Neural cell (in vitro differentiated cells): ENCODE results near the gene SLC37A1. TPM values are rescaled to one million over a fixed set of nuclear protein-coding genes. Genes with fewer than 3 reads are reported as not detected.

ENCODE experiments used
- H2AFZ ChIP-seq: fragments of 200-600, 300-800 bp; sonication (generic), shearing (Covaris generic); 2 replicates; pipeline ENCODE4 v1.6.0; 2014; ENCODE audit warnings: low read depth, mild to moderate bottlenecking, antibody characterized with exemption, low read length, moderate library complexity
- H3F3A ChIP-seq: fragments of 200-600 bp; shearing (Covaris generic); 2 replicates; pipeline ENCODE4 v1.6.1; 2016; ENCODE audit warnings: mild to moderate bottlenecking, moderate library complexity, mixed read lengths, antibody characterized with exemption, low read length; ENCODE audit not compliant: insufficient read depth, poor library complexity, severe bottlenecking
- H3K27ac ChIP-seq: fragments of 200-600, 300-800 bp; sonication (generic), shearing (Covaris generic); 2 replicates; pipeline ENCODE4 v1.5.1; 2014; ENCODE audit warnings: mild to moderate bottlenecking, low read length, moderate library complexity
- H3K27me3 ChIP-seq: fragments of 300-800, 200-600 bp; sonication (generic), shearing (Covaris generic); 2 replicates; pipeline ENCODE4 v1.6.0; 2014; ENCODE audit warnings: mild to moderate bottlenecking, low read depth, low read length, moderate library complexity; ENCODE audit not compliant: insufficient read depth
- H3K36me3 ChIP-seq: fragments of 300-800, 200-600 bp; sonication (generic), shearing (Covaris generic); 2 replicates; pipeline ENCODE4 v1.5.1; 2014; ENCODE audit warnings: mild to moderate bottlenecking, antibody characterized with exemption, low read length, moderate library complexity; ENCODE audit not compliant: insufficient read depth
- H3K4me2 ChIP-seq: fragments of 300-800, 200-600 bp; sonication (generic), shearing (Covaris generic); 2 replicates; pipeline ENCODE4 v1.6.0; 2014; ENCODE audit warnings: mild to moderate bottlenecking, low read length
- H3K4me3 ChIP-seq: fragments of 300-800, 200-600 bp; sonication (generic), shearing (Covaris generic); 2 replicates; pipeline ENCODE4 v1.5.1; 2014; ENCODE audit warnings: mild to moderate bottlenecking, low read length, moderate library complexity
- H3K79me2 ChIP-seq: fragments of 200-600 bp; shearing (Covaris generic); replicated peaks from 2 replicates; pipeline ENCODE4 v1.6.0; 2014; ENCODE audit warnings: mild to moderate bottlenecking, low read length, moderate library complexity; ENCODE audit not compliant: insufficient read depth
- H3K9ac ChIP-seq: fragments of 300-800, 200-600 bp; sonication (generic), shearing (Covaris generic); 2 replicates; pipeline ENCODE4 v1.6.1; 2016; ENCODE audit warnings: mild to moderate bottlenecking, low read length, mixed read lengths
- H3K9me2 ChIP-seq: fragments of 200-600 bp; shearing (Covaris generic); 2 replicates; pipeline ENCODE4 v1.6.1; 2016; ENCODE audit warnings: mild to moderate bottlenecking, low read length, mixed read lengths; ENCODE audit not compliant: insufficient read depth
- H3K9me3 ChIP-seq: fragments of 200-600, 300-800 bp; sonication (generic), shearing (Covaris generic); 2 replicates; pipeline ENCODE4 v1.6.1; 2016; ENCODE audit warnings: mild to moderate bottlenecking, mixed run types, low read length, moderate library complexity, mixed read lengths
- H4K20me1 ChIP-seq: fragments of 200-600 bp; shearing (Covaris generic); 2 replicates; pipeline ENCODE4 v1.6.1; 2016; ENCODE audit warnings: mild to moderate bottlenecking, mixed run types; ENCODE audit not compliant: insufficient read depth
- CTCF ChIP-seq: fragments of 450-650 bp; IDR thresholded peaks from 2 replicates; pipeline ENCODE4 v1.5.1; 2014; ENCODE audit warnings: antibody characterized with exemption, mild to moderate bottlenecking, moderate library complexity; ENCODE audit not compliant: poor library complexity, severe bottlenecking
- EP300 ChIP-seq: fragments of 450-650 bp; conservative IDR thresholded peaks from 2 replicates; pipeline ENCODE4 v1.6.1; 2014; ENCODE audit warnings: antibody characterized with exemption, mild to moderate bottlenecking, moderate library complexity; ENCODE audit not compliant: poor library complexity, severe bottlenecking
- EZH2 ChIP-seq: fragments of 200-600, 300-800 bp; shearing (Covaris generic), sonication (generic); IDR thresholded peaks from 2 replicates; pipeline ENCODE4 v1.6.1; 2014; ENCODE audit warnings: antibody characterized with exemption, low read length, borderline replicate concordance, mild to moderate bottlenecking; ENCODE audit not compliant: insufficient read depth, poor library complexity, severe bottlenecking
- MXI1 ChIP-seq: fragments of 450-650 bp; conservative IDR thresholded peaks from 2 replicates; pipeline ENCODE4 v1.6.1; 2014; ENCODE audit warnings: antibody characterized with exemption, mild to moderate bottlenecking; ENCODE audit not compliant: poor library complexity, severe bottlenecking
- POLR2AphosphoS5 ChIP-seq: IDR thresholded peaks from 2 replicates; pipeline ENCODE4 v1.6.1; 2012
- RAD21 ChIP-seq: fragments of 450-650 bp; conservative IDR thresholded peaks from 2 replicates; pipeline ENCODE4 v1.6.1; 2014; ENCODE audit warnings: antibody characterized with exemption, mild to moderate bottlenecking, moderate library complexity
- REST ChIP-seq: IDR thresholded peaks from 2 replicates; pipeline ENCODE4 v1.6.1; 2012; ENCODE audit warnings: borderline replicate concordance
- SMC3 ChIP-seq: fragments of 450-650 bp; conservative IDR thresholded peaks from 2 replicates; pipeline ENCODE4 v1.6.1; 2014; ENCODE audit warnings: antibody characterized with exemption, mild to moderate bottlenecking, moderate library complexity; ENCODE audit not compliant: poor library complexity
- TAF1 ChIP-seq: IDR thresholded peaks from 2 replicates; pipeline ENCODE4 v1.6.1; 2012; ENCODE audit warnings: low read depth
- polyA plus RNA-seq: library from polyadenylated mRNA; depleted of rRNA; stranded (reverse); fragments of >200 nt; gene quantifications from 2 replicates; pipeline ENCODE4 v1.2.3, GENCODE V29; 2014

SLC37A1 gene
- polyA plus RNA-seq, 1 donor from 2014 or later, result 60.7 TPM

GRCh38 chr21:42568866-42569731 is 55.4 kb downstream of the SLC37A1 start:
- no peak overlapping the region for H3K27ac ChIP-seq
- no peaks in the 10 kb centered on the region for H3K79me2 ChIP-seq
- H3K36me3 ChIP-seq, result peaks cover 23% of the 10 kb centered on the region
- H3K27me3 ChIP-seq, result no peaks in the 10 kb centered on the region
- no peak overlapping the region for H3K4me3 ChIP-seq
- H3K4me2 ChIP-seq, result no peak overlapping the region
- no peaks in the 10 kb centered on the region for H3K9me2 ChIP-seq
- no peaks in the 10 kb centered on the region for H3K9me3 ChIP-seq
- no peak overlapping the region for H3K9ac ChIP-seq
- no peak overlapping the region for H2AFZ ChIP-seq
- TF ChIP-seq RAD21, result no peak
- no peak for TF ChIP-seq SMC3
- no peak for TF ChIP-seq POLR2AphosphoS5
- no peak for TF ChIP-seq EZH2
- TF ChIP-seq EP300, result no peak
- no peak for TF ChIP-seq MXI1
- no peak for TF ChIP-seq CTCF
- TF ChIP-seq REST, result no peak
- no peak for TF ChIP-seq TAF1
- no peaks in the 10 kb centered on the region for H3F3A ChIP-seq
- H4K20me1 ChIP-seq, result no peaks in the 10 kb centered on the region

GRCh38 chr21:42569732-42570301 is 56.2 kb downstream of the SLC37A1 start:
- peaks cover 23% of the 10 kb centered on the region for H3K36me3 ChIP-seq

More at GRCh38 chr21:42569732-42570301, 56.2 kb downstream of the SLC37A1 start:
- no peaks in the 10 kb centered on the region for H3F3A ChIP-seq
- no peaks in the 10 kb centered on the region for H3K9me3 ChIP-seq
- H3K4me3 ChIP-seq, result no peak overlapping the region
- no peak overlapping the region for H3K27ac ChIP-seq
- TF ChIP-seq MXI1 (no peak), EZH2 (no peak), TAF1 (no peak), EP300 (no peak), RAD21 (no peak), POLR2AphosphoS5 (no peak), REST (no peak), CTCF (no peak), SMC3 (no peak)
- H3K79me2 ChIP-seq, result no peaks in the 10 kb centered on the region
- no peak overlapping the region for H3K9ac ChIP-seq
- H2AFZ ChIP-seq, result no peak overlapping the region
- H3K4me2 ChIP-seq, result no peak overlapping the region
- no peaks in the 10 kb centered on the region for H3K9me2 ChIP-seq
- no peaks in the 10 kb centered on the region for H3K27me3 ChIP-seq
- H4K20me1 ChIP-seq, result no peaks in the 10 kb centered on the region
